Measurements from ENCODE around the gene EPG5.
"Not testable (repeated sequence)": the region's sequence is repeated elsewhere in the genome, so short reads cannot be mapped to it uniquely, and the experiment has no call there.

The EPG5 gene

DNA sequence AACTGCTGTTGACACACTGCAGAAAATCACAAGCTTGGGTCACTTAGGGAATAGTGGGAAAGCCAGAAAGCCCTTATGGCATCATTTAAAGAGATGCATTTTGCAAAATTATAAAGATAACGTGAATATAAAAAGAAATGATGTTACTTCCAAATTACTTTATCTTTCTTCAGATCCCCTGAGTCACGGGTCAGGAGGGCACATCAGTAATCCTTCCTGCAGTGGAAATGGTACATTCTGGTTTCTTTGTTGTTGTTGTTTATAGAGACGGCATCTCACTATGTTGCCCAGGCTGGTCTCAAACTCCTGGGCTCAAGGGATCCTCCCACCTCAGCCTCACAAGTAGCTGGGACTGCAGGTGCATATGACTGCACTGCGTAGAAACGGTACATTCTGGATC is 9.8 kb upstream of the EPG5 start:
- DNase-seq (ENCODE audit: extremely low read depth, low read depth), result no peak
- TF ChIP-seq, protein P1, sequence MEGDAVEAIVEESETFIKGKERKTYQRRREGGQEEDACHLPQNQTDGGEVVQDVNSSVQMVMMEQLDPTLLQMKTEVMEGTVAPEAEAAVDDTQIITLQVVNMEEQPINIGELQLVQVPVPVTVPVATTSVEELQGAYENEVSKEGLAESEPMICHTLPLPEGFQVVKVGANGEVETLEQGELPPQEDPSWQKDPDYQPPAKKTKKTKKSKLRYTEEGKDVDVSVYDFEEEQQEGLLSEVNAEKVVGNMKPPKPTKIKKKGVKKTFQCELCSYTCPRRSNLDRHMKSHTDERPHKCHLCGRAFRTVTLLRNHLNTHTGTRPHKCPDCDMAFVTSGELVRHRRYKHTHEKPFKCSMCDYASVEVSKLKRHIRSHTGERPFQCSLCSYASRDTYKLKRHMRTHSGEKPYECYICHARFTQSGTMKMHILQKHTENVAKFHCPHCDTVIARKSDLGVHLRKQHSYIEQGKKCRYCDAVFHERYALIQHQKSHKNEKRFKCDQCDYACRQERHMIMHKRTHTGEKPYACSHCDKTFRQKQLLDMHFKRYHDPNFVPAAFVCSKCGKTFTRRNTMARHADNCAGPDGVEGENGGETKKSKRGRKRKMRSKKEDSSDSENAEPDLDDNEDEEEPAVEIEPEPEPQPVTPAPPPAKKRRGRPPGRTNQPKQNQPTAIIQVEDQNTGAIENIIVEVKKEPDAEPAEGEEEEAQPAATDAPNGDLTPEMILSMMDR (IDR thresholded peaks at IDR 0.05; ENCODE audit: low read depth, low read length), result no peak

DNA sequence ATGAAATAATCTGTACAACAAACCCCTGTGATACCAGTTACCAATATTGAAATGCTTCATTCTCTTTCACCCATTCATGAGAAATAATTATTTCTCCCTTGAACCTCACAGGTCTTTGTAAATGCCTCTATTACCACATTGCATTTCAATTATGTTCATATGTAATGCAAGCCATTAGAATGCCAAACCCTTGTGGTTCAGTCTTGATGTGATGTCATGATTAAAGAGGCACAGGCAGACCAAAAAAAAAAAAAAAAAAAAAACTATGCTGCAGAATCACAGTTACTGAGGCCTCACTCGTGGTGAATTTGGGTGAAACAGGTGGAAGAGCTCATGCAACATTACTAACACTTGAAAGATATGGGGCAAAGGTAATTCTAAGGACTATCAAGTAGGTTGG is 9.4 kb upstream of the EPG5 start:
- TF ChIP-seq, protein P1 (IDR thresholded peaks at IDR 0.05; ENCODE audit: low read depth, low read length), result no peak

DNA sequence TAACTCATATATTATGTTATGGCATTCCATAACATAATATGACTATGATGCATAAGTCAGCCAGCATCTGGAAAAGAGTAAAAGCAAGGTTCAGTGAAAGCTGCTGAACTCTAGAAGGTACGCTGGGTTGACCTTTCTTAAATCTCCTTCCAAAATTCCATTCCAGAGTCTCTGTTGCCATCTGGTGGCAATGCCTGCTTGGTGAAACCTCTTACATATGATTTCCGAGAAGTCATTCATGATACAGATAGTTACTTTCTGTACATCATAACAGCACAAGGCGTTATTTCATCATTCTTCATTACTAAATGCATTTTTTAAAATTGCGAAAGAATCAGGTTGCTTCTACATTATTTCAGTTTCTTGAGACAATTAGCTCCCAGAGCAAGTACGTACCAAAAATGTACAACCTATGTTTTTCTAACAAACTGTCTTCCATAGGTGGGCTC is 7.0 kb upstream of the EPG5 start:
- TF ChIP-seq, protein P1 (IDR thresholded peaks at IDR 0.05; ENCODE audit: low read depth, low read length), result peak; percentile 82
- peak; percentile 71 for DNase-seq (ENCODE audit: extremely low read depth, low read depth)

More for the DNA sequence above, 9.4 kb upstream of the EPG5 start:
- no peak for DNase-seq (ENCODE audit: extremely low read depth, low read depth)

DNA sequence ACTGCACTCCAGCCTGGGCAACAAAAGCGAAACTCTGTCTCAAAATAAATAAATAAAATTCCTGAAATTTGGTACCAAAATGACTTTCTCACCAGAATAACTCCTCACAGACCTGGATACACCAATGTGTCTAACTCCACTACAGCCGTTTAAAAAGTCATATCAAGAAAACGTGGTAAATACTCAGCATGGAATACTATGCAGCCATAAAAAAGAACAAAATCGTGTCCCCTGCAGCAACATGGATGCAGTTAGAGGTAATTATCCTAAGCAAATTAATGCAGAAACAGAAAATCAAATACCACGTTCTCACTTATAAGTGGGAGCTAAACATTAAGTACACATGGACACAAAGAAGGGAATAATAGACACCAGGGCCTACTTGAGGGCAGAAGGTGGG is 2.2 kb downstream of the EPG5 start:
- DNase-seq (ENCODE audit: extremely low read depth, low read depth), result not testable (repeated sequence)

DNA sequence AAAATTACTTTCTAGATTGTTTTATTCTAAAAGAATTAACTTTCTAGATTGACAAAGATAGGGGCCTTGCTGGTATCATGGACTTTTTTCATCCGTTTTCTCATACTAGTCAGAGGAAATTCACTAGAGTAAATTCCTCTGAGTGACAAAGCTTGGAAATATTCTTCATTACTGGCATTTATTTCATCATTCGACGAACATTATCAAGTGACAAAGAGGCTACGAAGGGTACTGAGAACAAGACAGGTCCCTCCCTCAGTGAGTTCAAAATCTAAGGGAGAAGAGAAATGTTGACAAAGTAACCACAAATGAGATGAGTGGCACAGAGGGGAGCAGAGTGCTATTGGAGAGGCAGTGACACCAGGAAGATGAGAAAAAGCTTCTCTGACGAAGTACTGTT is 4.3 kb downstream of the EPG5 start:
- TF ChIP-seq, protein P1 (IDR thresholded peaks at IDR 0.05; ENCODE audit: low read depth, low read length), result no peak
- no peak for DNase-seq (ENCODE audit: extremely low read depth, low read depth)

DNA sequence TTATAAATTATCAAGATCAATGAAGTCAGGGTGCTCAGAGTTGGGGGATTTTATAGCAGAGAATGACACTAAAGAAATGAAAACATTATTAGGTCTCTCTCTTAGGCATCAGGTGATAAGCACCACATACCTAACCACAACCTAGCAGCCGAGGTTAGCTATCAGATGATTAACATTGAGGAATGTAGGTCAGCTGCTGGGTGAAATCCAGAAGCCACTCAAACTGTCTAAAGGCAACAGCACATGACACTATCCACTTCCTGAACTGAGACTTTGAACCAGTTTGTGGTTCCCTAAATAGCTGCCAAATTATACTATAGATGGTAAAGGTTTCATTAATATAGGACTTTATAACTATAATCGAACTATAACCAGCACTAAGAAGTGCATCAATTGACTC is 4.7 kb downstream of the EPG5 start:
- TF ChIP-seq, protein P1 (IDR thresholded peaks at IDR 0.05; ENCODE audit: low read depth, low read length), result no peak
- DNase-seq (ENCODE audit: extremely low read depth, low read depth), result no peak

DNA sequence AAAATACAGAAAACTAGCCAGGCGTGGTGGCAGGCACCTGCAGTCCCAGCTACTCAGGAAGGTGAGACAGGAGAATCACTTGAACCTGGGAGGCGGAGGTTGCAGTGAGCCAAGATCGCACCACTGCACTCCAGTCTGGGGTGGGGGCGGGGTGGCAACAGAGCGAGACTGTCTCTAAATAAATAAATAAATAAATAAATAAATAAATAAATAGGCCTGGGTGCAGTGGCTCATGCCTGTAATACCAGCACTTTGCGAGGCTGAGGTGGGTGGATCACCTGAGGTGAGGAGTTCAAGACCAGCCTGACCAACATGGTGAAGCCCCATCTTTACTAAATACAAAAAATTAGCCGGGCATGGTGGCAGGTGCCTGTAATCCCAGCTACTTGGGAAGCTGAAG is 7.6 kb downstream of the EPG5 start:
- not testable (repeated sequence) for DNase-seq (ENCODE audit: extremely low read depth, low read depth)

DNA sequence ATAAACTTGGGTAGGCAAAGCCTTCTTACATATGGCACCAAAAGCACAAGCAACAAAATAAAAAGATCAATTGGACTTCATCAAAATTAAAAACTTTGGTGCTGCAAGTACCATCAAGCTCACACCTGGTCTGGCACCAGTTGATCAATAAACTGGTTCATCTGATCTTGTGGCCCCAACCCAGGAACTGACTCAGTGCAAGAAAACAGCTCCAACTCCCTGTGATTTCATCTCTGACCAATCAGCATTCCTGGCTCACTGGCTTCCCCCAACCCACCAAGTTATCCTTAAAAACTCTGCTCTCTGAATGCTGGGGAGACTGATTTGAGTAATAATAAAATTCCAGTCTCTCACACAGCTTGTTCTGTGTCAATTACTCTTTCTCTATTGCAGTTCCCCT is 8.4 kb downstream of the EPG5 start:
- DNase-seq (ENCODE audit: extremely low read depth, low read depth), result no peak
- TF ChIP-seq, protein P1 (IDR thresholded peaks at IDR 0.05; ENCODE audit: low read depth, low read length), result no peak

DNA sequence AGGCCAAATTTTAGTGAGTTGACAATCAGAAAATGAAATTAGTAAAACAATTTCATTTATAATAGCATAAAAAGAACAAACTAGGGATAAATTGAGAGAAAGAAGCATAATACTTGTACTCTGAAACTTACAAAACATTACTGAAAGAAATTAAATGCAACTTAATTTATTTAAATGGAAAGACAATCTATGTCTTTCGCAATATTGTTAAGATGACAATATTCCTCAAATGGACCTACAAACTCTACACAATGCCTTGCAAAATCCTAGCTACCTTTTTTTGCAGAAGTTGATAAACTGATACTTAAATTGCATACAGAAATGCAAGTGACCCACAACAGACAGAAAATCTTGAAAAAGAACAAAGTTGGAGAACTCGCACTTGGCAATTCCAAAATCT is 9.1 kb downstream of the EPG5 start:
- TF ChIP-seq, protein P1 (IDR thresholded peaks at IDR 0.05; ENCODE audit: low read depth, low read length), result no peak
- no peak for DNase-seq (ENCODE audit: extremely low read depth, low read depth)
